M059J (cell line): ENCODE measurements around the gene CDH13. TPM values are rescaled to one million over a fixed set of nuclear protein-coding genes. Genes with fewer than 3 reads are reported as not detected.
A peak's percentile ranks its signal among the peaks of the same experiment; 100 is the strongest.

Experiments
- DNase-seq: peaks from one replicate; pipeline ENCODE4 v3.0.0-alpha.2; 2012; ENCODE audit warnings: low read depth
- total RNA-seq: library from RNA; depleted of rRNA; stranded (reverse); fragments of >200 nt; shearing (Covaris generic); gene quantifications from 2 replicates; pipeline ENCODE4 v1.2.3, GENCODE V29; 2014

Gene CDH13
- total RNA-seq, 1 experiment from 2014 or later: 61.5 TPM

GRCh38 chr16:83549316-83550182 lies 922.8 kb downstream of the CDH13 start:
- no peak for DNase-seq

GRCh38 chr16:83550183-83550569 lies 923.4 kb downstream of the CDH13 start:
- no peak for DNase-seq

- peak; percentile 85 for DNase-seq
Observed at GRCh38 chr16:83552228-83552627, 925.5 kb downstream of the CDH13 start.

GRCh38 chr16:83552930-83553329 lies 926.2 kb downstream of the CDH13 start:
- DNase-seq: no peak

- peak; percentile 30 for DNase-seq
Observed at GRCh38 chr16:83554096-83554495, 927.3 kb downstream of the CDH13 start.

GRCh38 chr16:83554540-83554939 lies 927.8 kb downstream of the CDH13 start:
- no peak for DNase-seq

- DNase-seq: peak; percentile 44
Observed at GRCh38 chr16:83561876-83562275, 935.1 kb downstream of the CDH13 start.

- DNase-seq: peak; percentile 4
Observed at GRCh38 chr16:83568345-83568744, 941.6 kb downstream of the CDH13 start.

GRCh38 chr16:83574388-83574787 lies 947.6 kb downstream of the CDH13 start:
- peak; percentile 96 for DNase-seq

GRCh38 chr16:83577078-83577745 lies 950.4 kb downstream of the CDH13 start:
- no peak for DNase-seq

- DNase-seq: no peak
Observed at GRCh38 chr16:83578171-83578570, 951.4 kb downstream of the CDH13 start.

GRCh38 chr16:83579027-83579426 lies 952.3 kb downstream of the CDH13 start:
- no peak for DNase-seq

GRCh38 chr16:83579436-83579835 lies 952.7 kb downstream of the CDH13 start:
- DNase-seq: no peak

GRCh38 chr16:83581082-83581481 lies 954.3 kb downstream of the CDH13 start:
- DNase-seq: peak; percentile 32

- no peak for DNase-seq
Observed at GRCh38 chr16:83581994-83582747, 955.4 kb downstream of the CDH13 start.

- no peak for DNase-seq
Observed at GRCh38 chr16:83586036-83586435, 959.3 kb downstream of the CDH13 start.

- DNase-seq: no peak
Observed at GRCh38 chr16:83586461-83587200, 959.9 kb downstream of the CDH13 start.

GRCh38 chr16:83587201-83587600 lies 960.4 kb downstream of the CDH13 start:
- no peak for DNase-seq

- DNase-seq: no peak
Observed at GRCh38 chr16:83588070-83588469, 961.3 kb downstream of the CDH13 start.

- DNase-seq: no peak
Observed at GRCh38 chr16:83589576-83589975, 962.8 kb downstream of the CDH13 start.

- no peak for DNase-seq
Observed at GRCh38 chr16:83592778-83593177, 966.0 kb downstream of the CDH13 start.
